ENCODE results near the gene ZNF580. TPM values are rescaled to one million over a fixed set of nuclear protein-coding genes. Genes with fewer than 3 reads are reported as not detected.

Gene ZNF580
- total RNA-seq, 1 experiment from 2014 or later = 16.0 TPM

- DNase-seq = no peak
- Histone ChIP-seq H3K27me3 (ENCODE audit: control insufficient read depth, insufficient read depth, low read length) (no peaks in the 10 kb centered on the region), H3K4me3 (ENCODE audit: insufficient read depth, low read depth, low read length) (no peak overlapping the region), H3K36me3 (replicated peaks; ENCODE audit: control insufficient read depth, insufficient read depth, low read length) (peaks cover 63% of the 10 kb centered on the region)
These were observed 25.7 kb downstream of the ZNF580 start for GRCh38 chr19:55666343-55667005.

DNA sequence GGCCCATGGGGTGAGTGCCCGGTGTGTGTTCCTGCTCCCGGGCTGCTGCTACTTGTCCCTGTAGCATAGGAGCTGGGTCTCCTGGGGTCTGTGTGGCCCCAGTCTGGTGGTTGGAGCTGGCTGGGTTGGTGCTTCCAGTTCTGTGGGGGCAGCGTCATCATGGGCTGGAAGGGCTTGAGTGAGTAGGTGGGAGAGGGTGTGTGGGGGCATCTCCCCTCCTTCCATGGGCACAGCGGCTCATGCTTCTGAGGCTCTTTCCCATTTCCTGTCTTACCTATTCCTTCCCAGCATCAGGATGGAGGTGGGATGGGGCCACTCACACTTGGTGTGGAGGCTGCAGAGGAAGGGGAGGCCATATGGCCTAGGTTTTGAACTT, 26.2 kb downstream of the ZNF580 start:
- no peak overlapping the region for H3K4me3 ChIP-seq (ENCODE audit: insufficient read depth, low read depth, low read length)
- H3K36me3 ChIP-seq (replicated peaks; ENCODE audit: control insufficient read depth, insufficient read depth, low read length) = peaks cover 59% of the 10 kb centered on the region
- DNase-seq = no peak
- H3K27me3 ChIP-seq (ENCODE audit: control insufficient read depth, insufficient read depth, low read length) = no peaks in the 10 kb centered on the region

DNA sequence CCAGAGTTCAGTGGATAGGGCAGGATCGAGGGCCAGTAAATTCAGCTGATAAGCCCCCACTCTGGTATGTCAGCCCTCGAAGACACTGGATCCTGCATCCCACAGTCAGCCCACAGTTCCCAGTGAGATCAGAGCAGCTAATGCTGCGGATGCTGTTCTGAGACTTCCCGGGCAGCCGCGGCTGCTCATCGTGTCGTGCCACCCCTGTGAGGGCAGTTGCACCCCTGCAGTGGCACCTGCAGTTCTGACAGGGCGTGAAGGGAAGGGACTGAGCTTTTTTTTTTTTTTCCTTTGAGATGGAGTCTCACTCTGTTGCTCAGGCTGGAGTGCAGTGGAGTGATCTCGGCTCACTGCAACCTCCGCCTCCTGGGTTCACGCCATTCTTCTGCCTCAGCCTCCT, 26.7 kb downstream of the ZNF580 start:
- Histone ChIP-seq H3K36me3 (replicated peaks; ENCODE audit: control insufficient read depth, insufficient read depth, low read length) (peaks cover 56% of the 10 kb centered on the region), H3K4me3 (ENCODE audit: insufficient read depth, low read depth, low read length) (no peak overlapping the region), H3K27me3 (ENCODE audit: control insufficient read depth, insufficient read depth, low read length) (no peaks in the 10 kb centered on the region)
- no peak for DNase-seq

- Histone ChIP-seq H3K4me3 (ENCODE audit: insufficient read depth, low read depth, low read length) (no peak overlapping the region), H3K36me3 (replicated peaks; ENCODE audit: control insufficient read depth, insufficient read depth, low read length) (peaks cover 52% of the 10 kb centered on the region), H3K27me3 (ENCODE audit: control insufficient read depth, insufficient read depth, low read length) (no peaks in the 10 kb centered on the region)
- DNase-seq = no peak
These were observed 27.2 kb downstream of the ZNF580 start for GRCh38 chr19:55667958-55668357.

GRCh38 chr19:55668603-55669348, 28.0 kb downstream of the ZNF580 start:
- no peak overlapping the region for H3K4me3 ChIP-seq (ENCODE audit: insufficient read depth, low read depth, low read length)
- no peaks in the 10 kb centered on the region for H3K27me3 ChIP-seq (ENCODE audit: control insufficient read depth, insufficient read depth, low read length)
- H3K36me3 ChIP-seq (replicated peaks; ENCODE audit: control insufficient read depth, insufficient read depth, low read length) = peaks cover 44% of the 10 kb centered on the region
- no peak for DNase-seq

- Histone ChIP-seq H3K36me3 (replicated peaks; ENCODE audit: control insufficient read depth, insufficient read depth, low read length) (peaks cover 36% of the 10 kb centered on the region), H3K4me3 (ENCODE audit: insufficient read depth, low read depth, low read length) (no peak overlapping the region), H3K27me3 (ENCODE audit: control insufficient read depth, insufficient read depth, low read length) (no peaks in the 10 kb centered on the region)
- no peak for DNase-seq
These were observed 28.8 kb downstream of the ZNF580 start for GRCh38 chr19:55669418-55670279.

DNA sequence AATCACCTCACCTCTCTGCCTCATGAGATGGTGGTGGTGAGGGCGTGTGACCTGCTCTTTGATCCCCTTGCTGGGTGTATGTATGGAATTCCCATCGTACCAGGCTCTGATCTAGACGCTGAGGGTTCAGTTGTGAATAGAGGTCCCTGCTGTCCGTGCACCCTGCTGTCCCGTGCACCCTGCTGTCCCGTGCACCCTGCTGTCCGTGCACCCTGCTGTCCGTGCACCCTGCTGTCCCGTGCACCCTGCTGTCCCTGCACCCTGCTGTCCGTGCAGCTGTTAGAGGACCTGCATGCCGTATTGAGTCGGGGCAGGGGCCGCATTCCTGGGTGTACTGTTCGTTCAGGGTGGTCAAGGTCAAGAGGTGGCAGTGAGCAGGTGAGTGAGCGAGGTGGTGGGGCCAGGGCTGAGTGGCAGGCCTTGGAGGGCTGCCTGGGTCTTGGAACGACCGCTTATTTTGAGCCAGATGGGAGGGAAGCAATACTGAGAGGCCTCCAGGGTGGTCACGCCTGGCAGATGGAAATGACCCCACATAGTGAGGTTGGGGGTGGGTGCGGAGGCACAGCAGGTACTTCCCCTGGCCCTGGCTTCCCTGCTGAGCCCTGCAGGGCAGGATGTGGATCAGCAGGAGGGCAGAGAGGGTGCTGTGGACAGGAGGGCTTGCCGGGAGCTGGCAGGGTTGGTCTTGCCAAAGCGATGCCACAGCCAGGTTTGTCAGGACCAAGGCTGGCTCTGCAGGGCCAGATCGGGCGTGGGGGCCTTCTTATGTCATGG, 29.7 kb downstream of the ZNF580 start:
- H3K36me3 ChIP-seq (replicated peaks; ENCODE audit: control insufficient read depth, insufficient read depth, low read length) = peaks cover 33% of the 10 kb centered on the region
- DNase-seq = peak; percentile 80
- H3K4me3 ChIP-seq (ENCODE audit: insufficient read depth, low read depth, low read length) = no peak overlapping the region
- no peaks in the 10 kb centered on the region for H3K27me3 ChIP-seq (ENCODE audit: control insufficient read depth, insufficient read depth, low read length)

GRCh38 chr19:55671054-55671378, 30.2 kb downstream of the ZNF580 start:
- peaks cover 31% of the 10 kb centered on the region for H3K36me3 ChIP-seq (replicated peaks; ENCODE audit: control insufficient read depth, insufficient read depth, low read length)
- DNase-seq = no peak
- H3K27me3 ChIP-seq (ENCODE audit: control insufficient read depth, insufficient read depth, low read length) = no peaks in the 10 kb centered on the region
- H3K4me3 ChIP-seq (ENCODE audit: insufficient read depth, low read depth, low read length) = no peak overlapping the region

GRCh38 chr19:55672418-55672817, 31.6 kb downstream of the ZNF580 start:
- no peak for DNase-seq
- Histone ChIP-seq H3K27me3 (ENCODE audit: control insufficient read depth, insufficient read depth, low read length) (no peaks in the 10 kb centered on the region), H3K4me3 (ENCODE audit: insufficient read depth, low read depth, low read length) (no peak overlapping the region), H3K36me3 (replicated peaks; ENCODE audit: control insufficient read depth, insufficient read depth, low read length) (peaks cover 18% of the 10 kb centered on the region)

DNA sequence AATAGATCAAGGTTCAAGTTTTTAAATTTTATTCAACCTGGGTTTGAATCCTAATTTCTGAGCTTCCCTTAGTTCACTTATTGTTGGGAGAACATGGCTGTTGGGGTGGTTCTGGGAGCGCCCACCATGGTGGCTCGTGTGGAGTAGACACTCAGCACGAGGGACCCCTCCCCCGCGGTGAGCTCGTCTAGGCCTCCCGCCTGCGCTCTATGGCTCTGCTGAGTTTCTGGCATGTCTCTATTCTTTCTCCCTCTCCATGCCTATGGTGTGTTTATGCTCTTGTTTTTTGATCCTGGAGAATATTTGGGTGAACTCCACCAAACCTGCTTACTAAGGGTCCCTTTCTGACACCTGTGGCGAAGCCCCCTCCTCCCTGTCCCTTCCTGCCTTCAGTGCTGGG, 32.7 kb downstream of the ZNF580 start:
- no peak for DNase-seq
- Histone ChIP-seq H3K4me3 (ENCODE audit: insufficient read depth, low read depth, low read length) (no peak overlapping the region), H3K27me3 (ENCODE audit: control insufficient read depth, insufficient read depth, low read length) (no peaks in the 10 kb centered on the region), H3K36me3 (replicated peaks; ENCODE audit: control insufficient read depth, insufficient read depth, low read length) (peaks cover 13% of the 10 kb centered on the region)

GRCh38 chr19:55673889-55674288, 33.1 kb downstream of the ZNF580 start:
- Histone ChIP-seq H3K36me3 (replicated peaks; ENCODE audit: control insufficient read depth, insufficient read depth, low read length) (peaks cover 11% of the 10 kb centered on the region), H3K4me3 (ENCODE audit: insufficient read depth, low read depth, low read length) (no peak overlapping the region; the same call in 1 of the 2 replicates), H3K27me3 (ENCODE audit: control insufficient read depth, insufficient read depth, low read length) (no peaks in the 10 kb centered on the region)
- DNase-seq = no peak

- Histone ChIP-seq H3K36me3 (replicated peaks; ENCODE audit: control insufficient read depth, insufficient read depth, low read length) (peaks cover 9% of the 10 kb centered on the region), H3K4me3 (ENCODE audit: insufficient read depth, low read depth, low read length) (peak overlapping the region; percentile 54), H3K27me3 (ENCODE audit: control insufficient read depth, insufficient read depth, low read length) (no peaks in the 10 kb centered on the region)
- peak; percentile 81 for DNase-seq
These were observed 33.6 kb downstream of the ZNF580 start for GRCh38 chr19:55674459-55674840.

DNA sequence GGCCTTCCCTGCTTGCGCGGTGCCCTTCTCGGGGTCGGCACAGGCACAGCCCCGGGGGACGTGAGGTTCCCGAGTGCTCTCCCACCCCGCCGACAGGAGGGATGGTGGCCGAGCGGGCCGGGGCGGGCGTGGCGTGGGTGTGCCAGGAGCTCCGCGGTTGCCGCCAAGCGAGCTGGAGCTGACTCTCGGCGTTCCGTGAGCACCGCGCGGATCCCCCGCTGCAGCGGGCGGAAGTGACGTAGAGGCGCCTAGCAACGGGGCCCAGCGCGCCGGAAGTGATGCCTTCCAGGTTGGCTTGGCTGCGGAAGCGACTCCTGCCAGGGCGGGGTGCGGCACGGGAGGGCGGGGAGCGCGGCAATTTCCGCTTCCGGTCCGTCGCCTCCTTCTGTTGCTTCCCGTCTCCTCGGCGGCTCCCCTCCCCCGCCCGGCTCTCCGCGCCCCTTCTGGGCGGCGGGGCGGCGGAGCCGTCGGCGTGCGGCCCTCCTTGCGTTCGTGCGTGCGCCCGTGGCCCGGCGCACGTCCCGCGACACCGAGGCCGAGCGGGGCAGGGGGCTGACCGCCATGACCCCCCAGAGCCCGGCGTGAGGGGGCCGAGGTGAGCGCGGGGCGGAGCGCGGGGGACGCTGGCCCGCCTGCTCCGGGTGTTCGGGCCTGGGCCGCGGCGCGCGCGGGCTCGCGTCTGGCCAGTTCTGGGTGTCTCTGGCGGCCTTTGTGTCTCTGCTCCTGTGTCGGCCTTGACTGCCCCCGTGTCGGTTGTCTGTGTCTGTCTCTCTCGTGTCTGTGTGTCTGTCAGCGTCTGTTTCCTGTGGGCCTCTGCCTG, 34.2 kb downstream of the ZNF580 start, which contains the start of gene EPN1:
Gene EPN1 (plus strand): TSS at position 386 of the 820 bp plus-strand sequence. CDS start 3,402 bp downstream, outside the sequence.
- no peaks in the 10 kb centered on the region for H3K27me3 ChIP-seq (ENCODE audit: control insufficient read depth, insufficient read depth, low read length)
- peaks cover 5% of the 10 kb centered on the region for H3K36me3 ChIP-seq (replicated peaks; ENCODE audit: control insufficient read depth, insufficient read depth, low read length)
- peak; percentile 99 for DNase-seq
- peak within 1 kb of the TSS; percentile 54 for H3K4me3 ChIP-seq (ENCODE audit: insufficient read depth, low read depth, low read length)
